Heart right ventricle (tissue), 16 donors: ENCODE results near the gene ATP2B3. TPM values are rescaled to one million over a fixed set of nuclear protein-coding genes. Genes with fewer than 3 reads are reported as not detected.
A peak's percentile ranks its signal among the peaks of the same experiment; 100 is the strongest.

Experiments used
- ATAC-seq, 8 donors: fragments of 200-7000 bp; cut with Tn5 transposase; one replicate each; pipeline ENCODE4 v1.9.1; 2020; ENCODE audit warnings: mild to moderate bottlenecking in 8 of 8, moderate library complexity in 8 of 8, moderate number of reproducible peaks in 1 of 8
- DNase-seq, 2 donors: peaks; one replicate each; pipeline ENCODE4 v3.0.0-alpha.2; 2020
- H3K27ac ChIP-seq, 10 donors: fragments of 200-600 bp; sonication (generic) in 2 of 10; one replicate each; pipeline versions ENCODE4 v1.5.0 to v1.8.0; 2020 to 2022; ENCODE audit warnings: mild to moderate bottlenecking in 3 of 10
- H3K27me3 ChIP-seq, 7 donors: fragments of 200-600 bp; one replicate each; pipeline ENCODE4 v1.8.0; 2021 to 2022; ENCODE audit warnings: mild to moderate bottlenecking in 2 of 7
- H3K36me3 ChIP-seq, 9 donors: fragments of 200-600 bp; sonication (generic) in 1 of 9; one replicate each; pipeline versions ENCODE4 v1.5.0 to v1.8.0; 2020 to 2022; ENCODE audit warnings: mild to moderate bottlenecking in 2 of 9
- H3K4me1 ChIP-seq, 9 donors: fragments of 200-600 bp; sonication (generic) in 1 of 9; one replicate each; pipeline versions ENCODE4 v1.5.0 to v1.8.0; 2020 to 2022; ENCODE audit warnings: mild to moderate bottlenecking in 4 of 9
- H3K4me3 ChIP-seq, 10 donors: fragments of 200-600 bp; sonication (generic) in 2 of 10; one replicate each; pipeline versions ENCODE4 v1.5.0 to v1.8.0; 2020 to 2022; ENCODE audit warnings: mild to moderate bottlenecking in 7 of 10, moderate library complexity in 2 of 10
- H3K9me3 ChIP-seq, 11 donors: fragments of 200-600 bp in 10 of 11; sonication (generic) in 2 of 11; one replicate each; pipeline versions ENCODE4 v1.5.0 to v1.8.0; 2013 to 2022; ENCODE audit warnings: mild to moderate bottlenecking in 2 of 11, control low read depth in 1 of 11, moderate library complexity in 1 of 11
- WGBS, 2 donors: extraction: QIAGEN DNeasy Blood & Tissue Kit; methylation state at CpG; one replicate each; pipeline ENCODE4 v1.1.7; 2013; ENCODE audit warnings: inconsistent platforms in 1 of 2; 5-methylcytosine and 5-hydroxymethylcytosine counted together
- intact Hi-C, 10 donors: fragments of 100-400 bp; cut with DNase I; formaldehyde crosslinking; loops; one replicate each; pipeline versions ENCODE4 v1.11.1 to v1.14.2; 2022
- polyA plus RNA-seq, 2 donors: library from polyadenylated mRNA; stranded (reverse); fragments of 200-250 nt; gene quantifications; one replicate each; pipeline ENCODE4 v1.2.3, GENCODE V29; 2013
- total RNA-seq, 10 donors: library from RNA; stranded (reverse); fragmentation: NEBNext Ultra II Directional in 3 of 10; extraction: Animal tissue kit (Norgen Biotek cat#: 25700) in 3 of 10; gene quantifications; one replicate each; pipeline versions ENCODE4 v1.2.1 to v1.2.4, GENCODE V29; 2021 to 2023
- TF ChIP-seq, protein P1 (sequence below), 9 donors: fragments of 200-600 bp; sonication (generic) in 2 of 9; IDR thresholded peaks; one replicate each; pipeline versions ENCODE4 v1.5.0 to v1.8.0; 2021 to 2022; ENCODE audit warnings: antibody characterized with exemption in 9 of 9, mild to moderate bottlenecking in 5 of 9, moderate library complexity in 1 of 9
- donor health status: Arrhythmogenic right ventricular cardiomyopathy.
- donor health status: ischemic (EF 13 %, LVEDD 7.1; RV severe dilation, severe dysfunction).
- donor health status: healthy with polysubstance abuse.
- donor health status: DM: no; HTN: yes; CAD: no.
- donor health status: DM: no; HTN: no; CAD: no.
- donor health status: ischemic (EF 25% LVEDD 6.9; RV normal size, moderate dysfunction).
- donor health status: ischemic (EF 25% LVEDD 5.7; RV mildly dilated, moderate dysfunction).
- donor health status: healthy.
- donor health status: DM: yes; HTN: yes; CAD: no.
- donor health status: Ischemic cardiomyopathy.
- donor health status: ischemic (EF 35%, LVEDD 5.7; RV mildly dilated, moderate dysfunction).
- donor health status: nonischemic (EF 11% LVEDD 7.7; RV severe dilation, severe dysfunction).
- donor health status: DM: yes; HTN: yes; CAD: no.
- donor health status: PGD.
- donor health status: ischemic (EF 29% LVEDD 5.4; RV normal size, mild dysfunction).
- donor health status: nonischemic (EF 23%, LVEDD 6.1; RV moderate dilation, normal function).

The ATP2B3 gene
- total and polyA plus RNA-seq, 12 donors, result not detected

DNA sequence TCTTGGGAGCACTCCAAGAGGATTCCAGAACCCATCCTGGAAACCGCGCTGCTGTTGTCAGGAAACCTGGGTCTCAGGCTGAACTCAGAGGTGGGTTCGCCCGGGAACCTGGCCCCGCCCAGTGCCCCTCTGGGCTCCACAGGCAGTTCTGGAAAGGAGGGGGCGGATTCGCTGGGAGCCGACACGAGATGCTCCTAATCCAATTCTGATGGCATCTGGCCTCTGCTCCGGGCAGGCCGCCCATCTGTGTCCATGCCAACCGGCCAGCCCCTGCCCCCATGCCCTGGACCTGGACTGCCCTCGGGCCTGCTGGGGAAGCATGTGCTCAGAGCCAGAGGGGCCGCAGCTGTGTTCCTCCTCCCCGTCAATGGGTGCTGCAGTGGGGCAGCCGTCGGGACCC, 21.0 kb downstream of the ATP2B3 start:
- no peak for ATAC-seq
- TF ChIP-seq, protein P1, sequence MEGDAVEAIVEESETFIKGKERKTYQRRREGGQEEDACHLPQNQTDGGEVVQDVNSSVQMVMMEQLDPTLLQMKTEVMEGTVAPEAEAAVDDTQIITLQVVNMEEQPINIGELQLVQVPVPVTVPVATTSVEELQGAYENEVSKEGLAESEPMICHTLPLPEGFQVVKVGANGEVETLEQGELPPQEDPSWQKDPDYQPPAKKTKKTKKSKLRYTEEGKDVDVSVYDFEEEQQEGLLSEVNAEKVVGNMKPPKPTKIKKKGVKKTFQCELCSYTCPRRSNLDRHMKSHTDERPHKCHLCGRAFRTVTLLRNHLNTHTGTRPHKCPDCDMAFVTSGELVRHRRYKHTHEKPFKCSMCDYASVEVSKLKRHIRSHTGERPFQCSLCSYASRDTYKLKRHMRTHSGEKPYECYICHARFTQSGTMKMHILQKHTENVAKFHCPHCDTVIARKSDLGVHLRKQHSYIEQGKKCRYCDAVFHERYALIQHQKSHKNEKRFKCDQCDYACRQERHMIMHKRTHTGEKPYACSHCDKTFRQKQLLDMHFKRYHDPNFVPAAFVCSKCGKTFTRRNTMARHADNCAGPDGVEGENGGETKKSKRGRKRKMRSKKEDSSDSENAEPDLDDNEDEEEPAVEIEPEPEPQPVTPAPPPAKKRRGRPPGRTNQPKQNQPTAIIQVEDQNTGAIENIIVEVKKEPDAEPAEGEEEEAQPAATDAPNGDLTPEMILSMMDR (IDR thresholded peaks at IDR 0.05), result no peak

DNA sequence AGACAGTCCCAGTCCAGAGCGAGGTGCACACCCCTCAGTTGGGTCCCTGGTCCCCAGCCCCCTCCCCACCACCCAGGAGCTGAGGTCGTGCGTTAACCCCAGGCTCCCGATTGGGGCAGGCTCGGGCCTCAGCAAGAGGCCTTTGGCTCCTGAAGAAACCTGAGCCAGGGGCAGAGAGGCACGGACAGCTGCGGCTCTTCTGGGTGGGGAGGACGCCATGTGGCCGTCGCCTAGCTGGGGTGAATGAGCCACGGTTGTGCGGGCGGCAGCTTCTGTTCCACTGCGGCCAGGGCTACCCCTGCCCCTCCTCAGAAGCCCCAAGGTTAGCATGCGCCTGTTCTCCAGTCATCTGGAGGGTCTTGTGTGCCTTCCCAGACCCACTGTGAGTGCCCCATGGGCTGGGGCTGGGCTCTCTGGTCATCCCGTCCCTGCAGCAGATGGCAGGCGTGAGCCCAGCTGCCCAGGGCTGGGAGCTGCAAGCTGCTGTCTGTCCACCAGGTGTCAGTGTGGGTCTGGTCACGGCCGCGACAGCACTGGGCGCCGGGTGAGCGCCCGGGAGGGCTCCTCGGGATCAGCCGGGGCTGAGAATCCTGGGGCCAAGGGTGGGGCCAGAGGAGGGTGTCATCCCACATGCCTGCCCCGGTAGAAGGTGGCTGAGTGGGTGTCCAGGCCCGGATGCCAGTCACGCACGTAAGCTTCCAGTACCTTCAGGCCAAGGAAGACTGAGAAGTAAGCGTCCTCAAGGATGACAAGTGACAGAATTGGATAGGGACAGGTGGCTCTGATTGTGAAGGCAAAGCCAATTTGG, 21.9 kb downstream of the ATP2B3 start:
- peak; percentile 76 to 92 (median 88) for ATAC-seq
- peak; percentile 50 to 66 for DNase-seq
- Histone ChIP-seq H3K4me1 (no peaks in the 10 kb centered on the region), H3K9me3 (no peaks in the 10 kb centered on the region), H3K27ac (no peak overlapping the region), H3K36me3 (no peaks in the 10 kb centered on the region), H3K4me3 (no peak overlapping the region), H3K27me3 (peaks cover 0 to 34% (median 0%) of the 10 kb centered on the region in 7 donors)
- intact Hi-C loops, result loop anchor here in 4 of 10 donors (5.0 to 10.0 kb wide), 2 partner anchors 128 to 505 kb away; no protein-coding TSS in a partner anchor
- TF ChIP-seq, protein P1 (IDR thresholded peaks at IDR 0.05), result peak; percentile 53 to 94 (median 80)
- 38 to 42% methylated on average over 22 to 31 of the region's 31 CpGs for WGBS, 2 donors

More for the DNA sequence above, 21.0 kb downstream of the ATP2B3 start:
- intact Hi-C loops, result loop anchor here in 4 of 10 donors (5.0 to 10.0 kb wide), 2 partner anchors 129 to 504 kb away; no protein-coding TSS in a partner anchor
- 66 to 79% methylated on average over 14 to 16 of the region's 17 CpGs for WGBS, 2 donors
- H3K36me3 ChIP-seq, result no peaks in the 10 kb centered on the region
- H3K27me3 ChIP-seq, result peaks cover 0 to 33% (median 0%) of the 10 kb centered on the region in 7 donors
- H3K4me3 ChIP-seq, result no peak overlapping the region
- DNase-seq, result no peak
- H3K9me3 ChIP-seq, result no peaks in the 10 kb centered on the region
- H3K27ac ChIP-seq, result no peak overlapping the region
- no peaks in the 10 kb centered on the region for H3K4me1 ChIP-seq

DNA sequence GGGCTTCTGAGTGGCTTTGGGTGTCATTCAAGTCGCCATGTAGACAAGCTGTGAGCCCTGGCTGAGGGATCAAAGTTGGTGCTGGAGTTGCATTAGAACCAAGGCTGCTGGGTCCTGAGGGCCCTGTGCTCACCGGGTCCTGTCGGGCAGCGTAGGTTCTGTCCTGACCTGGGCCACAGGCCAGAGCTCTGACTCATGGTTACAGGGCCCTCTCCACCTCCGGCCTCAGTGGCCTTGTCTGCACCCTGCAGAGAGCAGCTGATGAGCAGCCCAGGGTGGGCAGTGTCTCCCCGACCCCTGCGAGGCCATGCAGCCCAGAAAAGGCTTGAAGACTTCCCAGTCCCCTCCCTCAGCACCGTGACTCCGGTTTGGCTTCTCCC, 22.5 kb downstream of the ATP2B3 start:
- H3K9me3 ChIP-seq, result no peaks in the 10 kb centered on the region
- no peak for ATAC-seq
- 72 to 79% methylated on average over 9 of the region's 9 CpGs for WGBS, 2 donors

DNA sequence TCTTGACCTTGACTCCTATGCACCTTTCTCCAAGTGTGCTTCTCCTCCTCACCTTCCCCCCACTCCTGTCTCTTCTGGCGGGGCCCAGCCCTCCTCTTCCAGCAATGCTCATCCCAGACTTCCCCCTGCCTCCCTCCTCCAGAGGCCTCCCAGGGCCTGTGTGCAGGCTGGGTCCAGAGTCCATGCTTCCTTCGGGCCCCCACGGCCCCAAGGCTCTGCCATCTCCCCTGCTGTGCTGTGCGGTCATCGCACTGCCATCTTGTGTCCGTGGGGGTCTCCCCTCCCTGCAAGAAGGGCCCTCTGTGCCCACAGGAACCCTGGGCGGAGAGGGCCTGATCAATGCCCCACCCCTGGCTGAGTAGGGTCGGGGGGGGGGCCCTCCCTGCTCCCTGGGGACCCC, 27.3 kb downstream of the ATP2B3 start:
- Histone ChIP-seq H3K36me3 (no peaks in the 10 kb centered on the region), H3K4me3 (no peak overlapping the region), H3K27me3 (peaks cover 0 to 38% (median 0%) of the 10 kb centered on the region in 7 donors), H3K27ac (no peak overlapping the region), H3K9me3 (no peaks in the 10 kb centered on the region), H3K4me1 (no peaks in the 10 kb centered on the region)
- DNase-seq (no peak), ATAC-seq (no peak)
- intact Hi-C loops, result loop anchor here in 1 of 10 donors (5.0 kb wide), 1 partner anchor 128 kb away; the partner anchor contains the start of gene PNCK
- 81 to 82% methylated on average over 6 to 8 of the region's 8 CpGs for WGBS, 2 donors
- TF ChIP-seq, protein P1 (IDR thresholded peaks at IDR 0.05), result no peak

More for the DNA sequence above, 22.5 kb downstream of the ATP2B3 start:
- TF ChIP-seq, protein P1 (IDR thresholded peaks at IDR 0.05), result no peak
- Histone ChIP-seq H3K4me3 (no peak overlapping the region), H3K27me3 (peaks cover 0 to 40% (median 0%) of the 10 kb centered on the region in 7 donors), H3K4me1 (no peaks in the 10 kb centered on the region), H3K27ac (no peak overlapping the region), H3K36me3 (no peaks in the 10 kb centered on the region)
- intact Hi-C loops, result loop anchor here in 5 of 10 donors (5.0 to 10.0 kb wide), 3 partner anchors 127 to 505 kb away; partner anchors contain the start of gene PNCK (in 1 of the 5)
- no peak for DNase-seq
